HG03045 (cell line): Measurements from ENCODE around the gene TMEM14B.
A peak's percentile ranks its signal among the peaks of the same experiment; 100 is the strongest.
"Not testable (repeated sequence)": the region's sequence is repeated elsewhere in the genome, so short reads cannot be mapped to it uniquely, and the experiment has no call there.

Source experiments
- ATAC-seq: cut with Tn5 transposase; IDR thresholded peaks from one replicate; pipeline ENCODE4 v1.9.1; 2021; ENCODE audit warnings: mild to moderate bottlenecking, moderate library complexity; ENCODE audit not compliant: unreplicated experiment

TMEM14B gene

DNA sequence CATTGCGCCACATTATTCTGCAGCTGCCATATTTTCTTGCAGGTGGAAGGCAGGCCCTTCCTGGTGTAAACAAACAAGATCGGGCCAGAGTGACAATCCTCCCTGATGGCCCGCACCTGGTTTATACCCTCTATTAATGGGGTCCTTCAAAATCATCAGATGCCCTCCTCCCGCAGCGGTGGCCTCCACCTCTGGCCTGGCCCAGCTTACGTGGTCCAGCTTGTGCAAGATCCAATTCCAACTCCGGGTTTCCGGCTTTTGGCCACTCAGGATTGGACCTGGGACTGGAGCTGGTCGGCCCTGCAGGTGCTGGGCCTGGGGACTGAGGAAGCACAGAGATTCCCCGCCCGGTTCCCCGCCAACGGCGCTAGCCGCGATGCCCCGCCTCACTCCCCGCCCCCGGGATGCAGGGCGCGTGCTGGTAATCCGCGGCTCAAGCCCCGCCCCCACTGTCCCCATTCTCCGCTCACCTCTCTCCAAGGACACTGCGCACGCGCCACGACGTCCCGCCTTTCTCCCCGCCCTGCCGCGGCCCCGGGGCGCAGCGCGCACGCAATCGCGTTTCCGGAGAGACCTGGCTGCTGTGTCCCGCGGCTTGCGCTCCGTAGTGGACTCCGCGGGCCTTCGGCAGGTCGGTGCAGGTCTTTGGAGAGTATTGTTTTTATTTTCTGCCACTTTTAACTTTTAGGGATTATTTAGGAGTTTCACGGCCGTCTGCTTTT is at the start of gene TMEM14B:
Gene TMEM14B, plus strand, starts transcription at position 555 of the 722 bp plus-strand sequence. CDS start 1,441 bp downstream, outside the sequence.
- ATAC-seq: peak; percentile 96

- ATAC-seq: no peak
Measured at GRCh38 chr6:10713962-10714361, 33.6 kb upstream of the TMEM14B start.

DNA sequence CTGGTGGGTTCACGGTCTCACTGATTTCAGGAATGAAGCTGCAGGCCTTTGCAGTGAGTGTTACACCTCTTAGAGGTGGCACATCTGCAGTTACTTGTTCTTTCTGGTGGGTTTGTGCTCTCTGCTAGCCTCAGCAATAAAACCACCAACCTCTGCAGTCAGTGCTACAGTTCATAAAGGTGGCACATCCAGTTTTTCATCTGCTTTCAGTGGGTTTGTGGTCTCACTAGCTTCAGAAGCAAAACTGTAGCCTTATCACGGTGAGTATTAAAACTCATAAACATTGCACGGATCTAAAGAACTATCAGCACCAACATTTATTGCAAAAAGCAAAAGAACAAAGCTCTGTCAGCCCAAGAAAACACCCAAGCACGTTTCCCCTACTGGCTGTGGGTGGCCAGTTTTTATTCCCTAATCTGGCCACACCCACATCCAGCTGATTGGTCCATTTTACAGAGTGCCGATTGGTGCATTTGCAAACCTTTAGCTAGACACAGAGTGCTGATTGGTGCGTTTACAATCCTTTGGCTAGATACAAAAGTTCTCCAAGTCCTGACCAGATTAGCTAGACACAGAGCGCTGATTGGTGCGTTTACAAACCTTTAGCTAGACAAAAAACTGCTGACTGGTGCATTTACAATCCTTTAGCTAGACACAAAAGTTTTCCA is 28.2 kb upstream of the TMEM14B start:
- no peak for ATAC-seq

GRCh38 chr6:10719964-10720264 is 27.7 kb upstream of the TMEM14B start:
- ATAC-seq: no peak

- peak; percentile 36 for ATAC-seq
Measured at GRCh38 chr6:10720265-10720959, 27.2 kb upstream of the TMEM14B start.

GRCh38 chr6:10720960-10721849 is 26.4 kb upstream of the TMEM14B start:
- not testable (repeated sequence) for ATAC-seq

- ATAC-seq: no peak
Measured at GRCh38 chr6:10721850-10722569, 25.6 kb upstream of the TMEM14B start.

- no peak for ATAC-seq
Measured at GRCh38 chr6:10722570-10722819, 25.1 kb upstream of the TMEM14B start.

GRCh38 chr6:10722820-10723566 is 24.6 kb upstream of the TMEM14B start, which contains the start of gene TMEM14C:
TMEM14C (plus strand) TSS chr6:10723070; CDS start chr6:10724614, 1,544 bp downstream.
- peak; percentile 94 for ATAC-seq

GRCh38 chr6:10723567-10723881 is 24.1 kb upstream of the TMEM14B start:
- no peak for ATAC-seq

GRCh38 chr6:10725044-10725443 is 22.6 kb upstream of the TMEM14B start:
- no peak for ATAC-seq

GRCh38 chr6:10725716-10726115 is 21.9 kb upstream of the TMEM14B start:
- no peak for ATAC-seq

- ATAC-seq: no peak
Measured at GRCh38 chr6:10730254-10730653, 17.4 kb upstream of the TMEM14B start.

DNA sequence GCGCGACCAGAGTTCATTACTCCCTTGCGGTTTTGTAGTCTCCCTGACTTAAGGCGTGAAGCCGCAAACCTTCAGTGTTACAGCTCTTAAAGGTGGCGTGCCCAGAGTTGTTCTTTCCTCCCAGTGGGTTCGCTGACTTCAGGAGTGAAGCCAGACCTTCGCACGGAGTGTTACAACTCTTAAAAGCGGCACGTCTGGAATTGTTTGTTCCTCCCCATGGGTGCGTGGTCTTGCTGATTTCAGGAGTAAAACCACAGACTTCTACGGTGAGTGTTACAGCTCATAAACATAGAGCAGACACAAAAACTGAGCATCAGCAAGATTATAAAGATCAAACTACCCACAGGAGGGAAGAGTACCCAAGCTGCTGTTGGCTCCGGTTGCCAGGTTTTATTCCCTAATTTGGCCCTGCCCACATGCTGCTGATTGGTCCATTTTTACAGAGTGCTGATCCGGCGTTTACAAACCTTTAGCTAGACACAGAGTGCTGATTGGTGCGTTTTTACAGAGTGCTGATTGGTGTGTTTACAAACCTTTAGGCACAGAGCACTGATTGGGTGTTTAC is 14.4 kb upstream of the TMEM14B start:
- ATAC-seq: no peak

GRCh38 chr6:10733863-10734262 is 13.7 kb upstream of the TMEM14B start:
- no peak for ATAC-seq

GRCh38 chr6:10736731-10737130 is 10.9 kb upstream of the TMEM14B start:
- ATAC-seq: no peak

GRCh38 chr6:10740061-10740460 is 7.5 kb upstream of the TMEM14B start:
- no peak for ATAC-seq

DNA sequence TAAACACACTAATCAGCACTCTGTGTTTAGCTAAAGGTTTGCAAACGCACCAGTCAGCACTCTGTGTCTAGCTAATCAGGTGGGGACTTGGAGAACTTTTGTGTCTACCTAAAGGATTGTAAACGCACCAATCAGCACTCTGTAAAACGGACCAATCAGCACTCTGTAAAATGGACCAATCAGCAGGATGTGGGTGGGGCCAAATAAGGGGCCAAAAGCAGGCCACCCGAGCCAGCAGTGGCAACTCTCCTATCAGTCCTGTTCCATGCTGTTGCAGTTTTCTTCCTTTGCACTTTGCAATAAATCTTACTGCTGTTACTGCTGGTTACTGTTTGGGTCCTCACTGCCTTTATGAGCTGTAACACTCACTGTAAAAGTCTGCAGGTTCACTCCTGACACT is 6.0 kb upstream of the TMEM14B start:
- ATAC-seq: not testable (repeated sequence)

DNA sequence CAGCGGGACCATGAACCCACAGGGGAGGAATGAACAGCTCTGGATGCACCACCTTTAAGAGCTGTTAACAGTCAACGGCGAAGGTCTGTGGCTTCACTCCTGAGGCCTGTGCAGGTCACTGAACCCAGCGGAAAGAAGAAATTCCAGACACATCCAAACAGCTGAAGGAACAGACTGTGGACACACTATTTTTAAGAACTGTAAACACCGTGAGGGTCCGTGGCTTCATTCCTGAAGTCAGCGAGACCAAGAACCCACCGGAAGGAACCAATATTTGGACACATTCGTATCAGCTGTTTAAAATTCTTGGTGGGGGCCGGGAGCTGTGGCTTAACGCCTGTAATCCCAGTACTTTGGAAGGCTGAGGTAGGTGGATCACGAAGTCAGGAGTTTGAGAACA is 5.4 kb upstream of the TMEM14B start:
- ATAC-seq: no peak

DNA sequence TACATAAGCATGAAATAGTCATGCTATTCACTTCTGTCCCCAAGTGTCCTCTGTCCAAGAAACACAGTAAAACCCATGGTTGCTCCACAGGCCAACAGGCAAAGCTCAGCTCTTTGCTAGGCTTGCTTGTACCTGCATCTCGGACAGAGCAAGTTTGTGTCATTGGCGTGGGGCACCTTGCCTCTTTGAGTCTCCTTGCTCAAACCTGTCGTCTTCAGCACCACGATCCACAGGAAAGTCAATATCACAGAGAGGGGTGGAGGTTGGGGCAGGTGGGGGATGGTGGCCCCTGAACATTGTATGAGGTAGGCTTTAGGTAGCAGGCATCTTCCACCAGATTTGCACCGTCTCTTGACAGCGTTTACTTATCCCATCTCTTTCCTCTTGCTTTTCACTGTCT is 4.1 kb upstream of the TMEM14B start:
- no peak for ATAC-seq
